Fibroblast of skin of back (primary cell): ENCODE results near the gene DRAXIN.
A peak's percentile ranks its signal among the peaks of the same experiment; 100 is the strongest.

ENCODE experiments used
- DNase-seq: peaks from one replicate; pipeline ENCODE4 v3.0.0-alpha.2; 2013

DRAXIN gene

DNA sequence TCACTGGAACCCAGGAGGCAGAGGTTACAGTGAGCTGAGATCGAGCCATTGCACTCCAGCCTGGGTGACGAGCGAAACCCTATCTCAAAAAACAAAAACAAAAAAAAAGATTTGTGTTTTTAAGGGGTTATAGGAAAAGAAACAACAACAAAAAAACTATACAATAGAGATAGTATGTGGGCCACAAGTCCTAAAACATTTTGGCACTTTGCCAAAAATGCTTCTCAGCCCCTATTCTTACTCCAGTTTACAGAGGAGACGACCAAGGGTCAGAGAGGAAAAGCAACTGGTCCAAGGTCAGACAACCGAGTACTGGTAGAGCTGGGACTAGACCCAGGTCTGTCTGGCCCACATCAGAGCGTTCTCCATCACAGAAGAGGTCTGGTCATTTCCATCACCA, 33.9 kb upstream of the DRAXIN start:
- DNase-seq, result no peak

DNA sequence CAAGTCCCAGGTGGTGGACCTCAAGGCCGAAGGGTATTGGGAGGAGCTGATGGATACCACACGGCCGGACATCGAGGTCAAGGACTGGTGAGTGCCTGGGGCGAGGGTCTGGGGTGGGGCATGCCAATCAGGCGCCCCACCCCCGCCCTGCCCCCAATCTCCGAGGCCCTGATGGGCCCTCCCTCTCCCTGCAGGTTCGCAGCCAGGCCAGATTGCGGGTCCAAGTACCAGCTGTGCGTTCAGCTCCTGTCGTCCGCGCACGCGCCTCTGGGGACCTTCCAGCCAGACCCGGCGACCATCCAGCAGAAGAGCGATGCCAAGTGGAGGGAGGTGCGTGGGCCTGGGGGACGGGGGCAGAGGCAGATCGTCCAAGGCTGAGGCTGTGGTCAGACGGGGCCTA, 33.0 kb upstream of the DRAXIN start:
- DNase-seq, result no peak

DNA sequence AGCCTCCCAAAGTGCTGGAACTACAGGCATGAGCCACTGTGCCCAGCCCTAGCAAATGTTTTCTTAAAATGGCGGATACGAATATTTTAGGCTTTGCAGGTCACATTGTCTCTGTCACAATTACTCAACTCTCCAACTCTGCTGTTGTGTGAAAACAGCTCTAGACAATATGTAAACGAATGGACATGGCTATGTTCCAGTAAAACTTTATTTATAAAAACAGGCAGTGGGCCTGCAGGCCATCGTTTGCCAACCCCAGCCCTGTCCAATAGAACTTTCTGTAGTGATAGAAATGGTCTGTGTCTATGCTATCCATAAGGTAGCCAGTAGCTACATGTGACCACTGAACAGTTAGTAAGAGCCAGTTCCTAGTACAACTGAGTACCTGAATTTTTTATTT, 31.8 kb upstream of the DRAXIN start:
- DNase-seq, result no peak

DNA sequence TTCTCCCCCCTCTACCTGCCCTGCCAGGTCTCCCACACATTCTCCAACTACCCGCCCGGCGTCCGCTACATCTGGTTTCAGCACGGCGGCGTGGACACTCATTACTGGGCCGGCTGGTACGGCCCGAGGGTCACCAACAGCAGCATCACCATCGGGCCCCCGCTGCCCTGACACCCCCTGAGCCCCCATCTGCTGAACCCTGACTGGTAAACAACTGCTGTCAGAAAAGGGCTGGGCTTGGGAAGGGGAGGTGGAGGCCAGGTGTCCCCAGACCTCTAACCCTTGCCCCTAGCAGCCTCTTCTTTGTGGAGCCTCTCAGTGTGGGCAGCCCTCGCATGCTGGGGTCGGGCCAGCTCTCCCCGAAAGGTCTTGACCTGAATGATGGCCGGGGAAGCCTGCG, 30.4 kb upstream of the DRAXIN start:
- DNase-seq, result no peak

DNA sequence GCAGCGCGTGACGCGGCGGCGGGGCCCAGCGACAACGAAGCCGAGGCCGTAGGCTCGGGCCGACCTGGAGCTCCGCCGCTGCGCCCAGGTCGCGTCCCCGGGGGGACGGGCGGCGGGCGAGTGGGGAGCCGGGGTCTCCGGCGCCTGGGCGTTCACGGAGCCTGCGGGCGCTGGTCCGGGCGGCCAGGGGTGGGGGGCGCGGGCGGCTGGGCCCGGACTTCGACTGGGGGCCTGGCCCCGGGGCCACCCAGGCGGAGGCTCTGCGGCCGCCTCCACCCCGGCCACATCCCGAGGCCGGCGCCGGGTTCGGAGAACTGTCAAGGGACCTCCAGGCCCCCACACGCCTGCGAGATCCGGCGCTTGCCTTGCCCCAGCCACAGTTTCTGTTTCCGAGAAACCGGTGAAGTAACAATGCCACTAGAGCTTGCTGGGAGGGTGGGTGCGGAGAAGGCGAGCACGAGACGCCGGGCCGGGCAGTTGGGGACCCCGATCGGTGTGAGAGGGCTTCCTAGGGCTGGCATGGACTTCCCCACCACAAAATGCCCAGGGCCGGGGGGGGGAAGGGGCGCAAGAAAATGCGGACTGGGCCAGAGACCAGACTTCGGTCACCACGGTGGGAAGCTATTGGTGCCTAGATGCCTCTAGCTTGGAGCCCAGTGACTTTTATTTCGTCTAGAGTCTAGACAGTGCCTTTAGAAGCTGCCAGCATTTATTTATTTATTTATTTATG, 27.0 kb upstream of the DRAXIN start:
- peak; percentile 32 for DNase-seq

DNA sequence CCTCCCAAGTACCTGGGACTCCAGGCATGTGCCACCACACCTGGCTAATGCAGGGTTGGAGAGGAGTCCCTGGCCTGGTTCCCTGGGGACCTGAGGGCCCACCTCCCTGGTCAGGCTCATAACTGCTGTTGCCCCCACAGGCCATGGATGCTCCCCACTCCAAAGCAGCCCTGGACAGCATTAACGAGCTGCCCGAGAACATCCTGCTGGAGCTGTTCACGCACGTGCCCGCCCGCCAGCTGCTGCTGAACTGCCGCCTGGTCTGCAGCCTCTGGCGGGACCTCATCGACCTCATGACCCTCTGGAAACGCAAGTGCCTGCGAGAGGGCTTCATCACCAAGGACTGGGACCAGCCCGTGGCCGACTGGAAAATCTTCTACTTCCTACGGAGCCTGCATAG, 23.0 kb upstream of the DRAXIN start:
- no peak for DNase-seq

DNA sequence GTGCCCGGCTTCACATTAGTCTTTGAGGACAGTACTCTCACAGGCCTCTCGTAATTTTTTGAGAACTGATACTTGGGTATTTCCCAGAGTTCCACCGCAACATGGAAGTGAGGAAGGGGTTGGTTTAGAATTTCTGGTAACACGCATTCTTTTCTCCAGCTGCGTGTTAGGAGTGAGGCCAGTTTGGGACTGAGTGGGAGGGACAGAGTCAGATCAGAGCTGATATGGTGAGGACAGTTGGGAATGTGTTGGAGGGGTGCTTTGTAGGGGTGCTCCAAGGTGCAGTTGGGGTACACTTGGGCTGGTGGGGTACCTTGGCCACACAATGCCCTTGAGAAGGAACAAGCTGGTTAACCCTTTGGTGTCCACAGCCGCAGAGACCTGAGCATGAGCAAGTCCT, 20.8 kb upstream of the DRAXIN start:
- no peak for DNase-seq

DNA sequence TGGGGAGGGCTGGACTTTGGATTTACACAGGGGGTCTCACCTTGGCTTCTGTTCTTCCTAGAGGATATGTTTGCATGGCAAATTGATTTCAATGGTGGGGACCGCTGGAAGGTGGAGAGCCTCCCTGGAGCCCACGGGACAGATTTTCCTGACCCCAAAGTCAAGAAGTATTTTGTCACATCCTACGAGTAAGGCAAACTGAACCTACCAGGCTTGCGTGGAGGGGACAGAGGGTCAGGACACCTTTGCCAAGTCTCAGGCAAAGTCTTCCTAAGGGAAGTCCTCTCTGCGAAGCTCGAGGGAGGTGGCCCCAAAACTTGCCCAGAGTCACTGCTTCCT, 20.3 kb upstream of the DRAXIN start:
- no peak for DNase-seq

DNA sequence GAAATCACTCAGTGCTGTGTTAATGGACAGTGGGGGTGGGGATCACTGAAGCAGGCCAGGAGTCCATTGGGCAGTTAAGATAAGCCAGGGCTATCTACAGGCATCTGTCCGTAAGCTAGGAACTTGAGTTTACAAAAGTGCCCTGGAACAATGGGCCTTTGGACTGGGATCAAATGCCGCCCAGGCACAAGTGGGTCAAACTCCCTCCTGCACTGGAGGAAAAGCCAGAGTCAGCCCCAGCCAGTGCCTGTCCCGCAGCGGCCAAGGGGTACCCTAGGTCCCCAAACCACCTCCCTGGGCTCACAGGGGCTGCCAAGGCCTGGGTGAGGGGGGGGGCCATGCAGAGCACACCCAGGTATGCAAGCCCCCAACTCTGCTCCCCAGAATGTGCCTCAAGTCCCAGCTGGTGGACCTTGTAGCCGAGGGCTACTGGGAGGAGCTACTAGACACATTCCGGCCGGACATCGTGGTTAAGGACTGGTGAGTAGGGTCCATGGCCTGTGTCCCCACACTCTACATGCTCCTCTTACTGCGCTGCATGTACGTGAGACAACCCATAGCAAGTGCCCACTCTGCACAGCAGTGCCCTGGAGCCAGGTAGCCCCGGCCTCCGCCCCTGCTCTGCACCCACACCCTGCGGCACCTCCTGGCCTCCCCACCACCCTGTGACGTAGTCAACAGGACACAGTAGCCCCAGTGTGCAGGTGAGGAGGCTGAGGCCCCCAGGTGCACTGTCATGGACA, 19.8 kb upstream of the DRAXIN start:
- no peak for DNase-seq

DNA sequence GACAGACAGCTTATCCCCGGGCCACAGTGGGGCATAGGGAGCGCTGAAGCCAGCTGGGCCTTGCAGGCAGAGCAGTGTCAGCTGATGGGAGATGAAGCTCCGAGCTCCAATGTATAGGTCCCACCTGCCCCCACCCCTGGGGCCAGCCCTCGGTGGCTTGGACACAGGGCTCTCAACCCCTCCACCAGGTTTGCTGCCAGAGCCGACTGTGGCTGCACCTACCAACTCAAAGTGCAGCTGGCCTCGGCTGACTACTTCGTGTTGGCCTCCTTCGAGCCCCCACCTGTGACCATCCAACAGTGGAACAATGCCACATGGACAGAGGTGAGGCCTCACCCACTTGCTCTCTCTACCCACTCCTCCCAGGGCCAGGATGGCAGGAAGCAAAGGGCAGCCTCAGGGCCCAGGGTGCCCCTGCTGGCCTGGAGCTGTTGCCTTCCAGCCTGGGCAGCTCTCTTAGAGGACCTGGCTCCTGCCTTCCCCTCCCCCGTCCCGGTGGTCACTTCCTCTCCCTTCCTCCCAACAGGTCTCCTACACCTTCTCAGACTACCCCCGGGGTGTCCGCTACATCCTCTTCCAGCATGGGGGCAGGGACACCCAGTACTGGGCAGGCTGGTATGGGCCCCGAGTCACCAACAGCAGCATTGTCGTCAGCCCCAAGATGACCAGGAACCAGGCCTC, 18.3 kb upstream of the DRAXIN start:
- DNase-seq, result no peak

DNA sequence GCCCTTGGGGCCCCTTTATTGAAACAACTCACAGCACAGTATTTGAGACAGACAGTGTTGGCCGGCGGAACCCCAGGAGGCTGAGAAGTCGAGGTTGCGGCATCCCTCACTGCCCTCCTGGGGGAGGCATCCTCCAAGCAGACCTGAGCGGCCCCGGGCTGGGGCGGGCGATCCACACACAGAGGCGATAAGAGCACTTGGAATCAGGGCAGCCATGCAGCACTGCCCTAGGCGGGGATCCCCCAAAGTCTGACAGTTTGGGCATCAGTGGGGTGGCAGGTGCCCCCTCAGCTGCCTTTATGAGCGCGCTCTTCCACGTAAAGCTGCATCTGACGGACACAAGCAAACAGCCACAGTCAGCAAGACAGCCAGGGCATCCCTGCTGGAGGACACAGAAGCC, 17.0 kb upstream of the DRAXIN start:
- no peak for DNase-seq

DNA sequence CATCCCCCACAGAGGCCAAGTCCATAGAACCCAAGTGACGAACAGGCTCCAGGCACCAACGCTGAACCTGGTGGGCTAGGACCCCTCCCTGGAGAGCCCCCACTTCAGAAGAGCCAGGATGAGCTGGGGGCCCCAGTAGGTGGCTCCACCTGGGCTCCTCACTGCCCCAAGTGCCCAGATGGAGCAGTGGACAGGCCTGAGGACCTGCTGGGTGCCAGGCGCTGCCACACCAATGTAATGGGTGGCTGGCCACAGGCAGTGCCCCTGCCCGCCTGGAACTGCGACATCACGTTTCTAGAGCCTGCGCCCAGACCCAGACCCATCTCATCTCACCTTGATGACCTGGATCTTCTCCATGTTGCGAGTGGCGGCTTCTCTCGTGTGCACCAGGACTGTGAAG, 16.2 kb upstream of the DRAXIN start:
- no peak for DNase-seq

DNA sequence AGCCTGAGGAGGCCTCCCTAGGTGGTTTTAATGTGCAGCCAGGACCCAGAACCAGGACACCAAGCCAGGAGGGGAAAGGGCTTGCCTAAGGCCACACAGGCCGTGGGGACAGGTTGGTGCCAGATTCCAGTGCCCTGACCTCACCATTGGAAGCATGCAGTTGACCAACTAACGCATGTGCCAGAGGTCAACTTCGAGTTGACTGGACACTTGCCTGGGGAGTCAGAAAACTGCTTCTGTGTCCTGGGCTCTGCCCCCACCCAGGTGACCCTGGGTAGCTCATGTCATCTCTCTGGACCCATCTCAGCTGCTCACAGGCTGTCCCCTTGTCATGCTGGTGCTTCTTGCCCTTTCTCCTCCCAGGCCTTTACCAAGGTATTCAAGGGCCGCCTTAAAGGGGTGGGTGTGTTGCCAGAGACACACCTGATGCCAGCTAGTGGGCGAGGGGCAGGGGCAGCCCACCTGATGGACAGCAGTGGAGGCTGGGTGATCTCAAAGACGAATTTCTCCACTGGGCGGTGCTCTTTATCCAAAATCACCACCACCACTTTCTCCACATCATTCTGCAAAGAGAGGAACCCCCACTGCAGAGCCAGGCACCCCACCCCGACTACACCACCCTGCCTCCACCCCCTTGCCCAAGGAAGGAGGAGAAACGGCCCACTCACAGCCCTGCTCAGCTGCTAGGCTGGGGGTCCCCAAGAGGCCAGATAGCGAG, 15.0 kb upstream of the DRAXIN start:
- no peak for DNase-seq

DNA sequence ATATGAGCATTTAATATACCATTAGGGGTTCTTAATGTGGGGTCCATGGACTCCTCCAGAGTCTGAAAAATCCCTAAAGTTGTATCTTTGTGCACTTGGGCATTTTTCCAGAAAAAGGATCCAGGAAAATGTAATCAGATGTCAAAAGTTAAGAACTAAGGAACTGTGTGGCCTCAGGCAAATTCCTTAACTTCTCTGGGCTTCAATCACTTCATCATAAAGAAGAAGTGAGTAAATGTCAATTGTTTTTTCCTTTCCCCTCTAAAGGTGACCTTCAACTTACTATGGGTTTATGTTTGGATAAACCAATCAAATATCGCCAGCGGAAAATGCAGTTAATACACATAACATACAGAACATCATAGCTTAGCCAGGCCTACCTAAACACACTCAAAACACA, 13.1 kb upstream of the DRAXIN start:
- DNase-seq, result no peak

DNA sequence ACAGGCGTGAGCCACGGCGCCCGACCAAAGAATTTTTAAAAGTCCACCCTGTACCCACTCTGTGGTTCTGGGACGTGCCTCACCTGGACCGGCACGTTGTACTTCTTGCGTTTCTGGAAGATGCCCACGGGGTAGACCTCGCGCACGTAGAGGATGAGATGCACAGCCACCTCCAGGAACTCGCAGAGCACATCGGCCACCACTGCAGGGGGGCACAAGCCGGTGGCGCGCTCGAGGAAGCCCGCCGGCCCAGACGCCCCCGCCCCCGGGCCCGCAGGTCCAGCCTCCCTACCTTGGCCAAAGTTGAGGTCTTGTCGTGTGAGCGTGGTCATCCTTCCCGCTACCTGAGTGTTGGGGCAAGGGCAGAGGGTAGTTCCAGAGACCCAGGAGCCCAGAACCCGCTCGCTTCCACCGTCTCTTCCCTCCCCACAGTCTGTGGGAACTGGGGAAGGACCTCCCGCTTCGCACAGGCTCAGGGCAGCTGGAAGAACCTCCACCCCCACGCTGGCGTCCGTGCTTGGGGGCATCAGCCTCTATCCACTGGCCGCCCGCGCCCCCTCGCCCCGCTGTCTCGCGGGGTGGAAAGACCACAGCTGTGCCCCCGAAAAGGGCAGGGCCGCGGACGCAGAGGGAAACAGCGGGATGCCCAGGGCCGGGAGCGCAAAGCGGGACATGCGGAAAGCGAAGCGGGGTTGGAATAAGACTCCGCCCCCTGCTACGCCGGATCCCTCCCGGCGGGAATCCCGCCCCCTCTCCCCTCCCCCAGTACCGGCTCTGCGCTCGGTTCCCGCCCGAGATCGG, 11.0 kb upstream of the DRAXIN start:
- DNase-seq, result no peak

DNA sequence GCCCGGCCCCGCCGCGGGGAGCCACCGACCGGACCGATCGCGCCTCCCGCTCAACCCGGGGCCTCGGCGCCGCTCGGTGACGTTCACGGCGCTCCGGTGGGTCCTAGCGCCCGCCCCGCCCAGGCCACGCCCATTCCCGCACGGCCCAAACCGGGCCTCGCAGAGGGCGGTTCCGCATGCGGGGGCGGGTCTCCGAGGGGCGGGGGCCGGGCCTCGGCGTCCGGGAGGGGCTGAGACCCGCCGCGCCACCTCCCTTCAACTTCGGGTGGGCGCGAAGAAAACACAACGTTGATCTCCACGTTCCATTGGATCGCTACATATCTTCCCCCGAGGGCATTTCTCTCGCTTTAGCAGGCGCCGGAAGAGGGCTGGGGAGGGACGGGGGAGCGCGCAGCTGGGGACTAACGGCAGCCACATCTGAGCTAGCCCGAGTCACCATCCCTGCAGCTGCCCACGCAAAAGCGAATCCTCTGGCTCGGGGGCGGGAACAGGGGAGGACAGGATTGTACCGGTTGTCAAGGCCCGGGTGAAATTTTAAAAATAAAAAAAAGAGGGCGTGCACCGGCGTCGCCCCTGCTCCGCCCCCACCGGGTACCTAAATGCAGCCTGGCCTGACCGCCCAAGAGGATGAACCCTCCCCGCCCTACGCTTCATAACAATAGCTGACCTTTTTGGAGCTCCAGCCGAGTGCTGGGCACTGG, 10.3 kb upstream of the DRAXIN start, which contains the start of gene MAD2L2:
MAD2L2 (minus strand) TSS at position 78 of the 701 bp plus-strand sequence. CDS start 547 bp downstream, outside the sequence.
- DNase-seq, result peak; percentile 83

DNA sequence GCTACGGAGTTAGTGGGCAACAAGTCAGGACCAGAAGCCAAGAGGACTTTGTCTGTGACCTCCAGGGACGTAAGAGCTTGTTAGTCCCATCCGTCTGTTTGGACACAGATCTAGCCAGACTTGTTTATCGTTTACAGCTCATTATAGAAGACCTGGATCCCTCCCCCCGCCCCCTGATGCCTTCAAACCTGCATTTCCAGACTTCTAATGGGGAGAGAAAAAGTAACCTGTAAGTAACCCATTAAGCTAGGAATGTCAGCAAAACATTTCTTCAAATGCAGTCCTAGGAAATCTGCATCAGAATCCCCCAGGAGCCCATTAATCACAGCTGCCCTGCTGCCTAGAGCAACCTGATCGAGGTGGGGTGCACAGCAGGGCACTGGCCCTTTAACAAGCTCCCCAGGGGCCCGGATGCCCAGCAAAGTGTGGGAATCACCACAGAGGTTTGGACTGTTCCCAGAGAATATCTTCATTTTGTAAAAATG, 9.2 kb upstream of the DRAXIN start:
- no peak for DNase-seq

DNA sequence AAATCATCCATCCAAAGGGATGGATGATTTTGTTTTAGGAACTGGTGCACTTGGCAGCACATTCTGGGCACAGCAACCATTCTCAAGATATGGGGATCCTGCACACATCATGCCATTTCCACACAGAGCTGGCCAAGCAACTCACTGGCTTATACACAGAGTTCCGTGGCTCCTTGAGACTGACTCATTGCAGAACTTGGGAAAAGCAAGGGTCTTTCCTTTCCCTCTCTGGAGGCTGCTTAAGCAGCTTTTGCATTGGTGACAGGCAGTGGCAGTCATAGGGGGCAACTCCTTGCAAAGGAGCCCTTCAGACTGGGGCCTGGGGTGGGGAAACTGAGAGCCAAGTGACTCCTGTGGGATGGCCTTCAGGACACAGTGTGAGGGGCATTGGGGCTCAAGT, 8.7 kb upstream of the DRAXIN start:
- DNase-seq, result no peak

DNA sequence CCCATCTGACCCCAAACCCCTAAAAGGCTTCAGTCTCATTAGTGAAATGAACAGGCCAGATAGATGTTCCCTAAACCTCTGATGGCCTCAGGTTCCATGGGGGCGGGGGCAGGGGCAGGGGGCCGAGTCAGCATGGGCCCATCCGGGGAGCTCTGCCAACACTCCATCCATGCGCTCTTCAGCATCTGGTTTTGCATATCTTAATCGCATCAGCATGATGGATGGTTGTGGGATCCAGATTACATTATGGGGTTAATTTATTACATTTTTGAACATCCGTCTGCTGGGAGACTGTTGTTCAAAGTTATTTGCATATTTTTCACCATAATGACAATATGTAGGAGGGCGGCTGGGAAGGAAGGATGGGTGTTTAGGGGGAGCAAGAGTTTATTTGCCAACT, 7.4 kb upstream of the DRAXIN start:
- DNase-seq, result no peak

DNA sequence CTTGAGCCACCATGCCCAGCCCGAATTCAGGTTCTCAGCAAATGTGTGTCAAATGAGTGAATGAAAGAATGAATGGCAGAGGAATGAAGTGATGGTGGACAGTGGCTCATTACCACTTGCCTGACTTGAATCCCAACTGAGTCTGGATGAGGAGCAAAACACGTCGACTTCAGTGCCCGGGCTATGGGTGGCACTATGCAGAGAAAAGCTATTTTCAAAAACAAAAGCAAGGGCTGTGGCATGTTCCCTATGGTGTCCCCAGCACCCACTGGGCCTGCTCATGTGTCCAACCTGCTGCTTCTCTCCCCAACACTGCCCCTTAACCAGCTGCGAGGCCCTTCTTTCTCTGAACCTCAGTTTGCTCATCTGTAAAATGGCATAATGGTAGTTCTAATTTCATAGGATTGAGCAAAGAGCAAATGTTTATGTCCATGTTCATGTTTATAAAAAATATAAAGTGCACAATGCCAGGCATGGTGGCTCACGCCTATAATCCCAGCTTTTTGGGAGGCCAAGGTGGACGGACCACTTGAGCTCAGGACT, 6.2 kb upstream of the DRAXIN start:
- DNase-seq, result no peak

DNA sequence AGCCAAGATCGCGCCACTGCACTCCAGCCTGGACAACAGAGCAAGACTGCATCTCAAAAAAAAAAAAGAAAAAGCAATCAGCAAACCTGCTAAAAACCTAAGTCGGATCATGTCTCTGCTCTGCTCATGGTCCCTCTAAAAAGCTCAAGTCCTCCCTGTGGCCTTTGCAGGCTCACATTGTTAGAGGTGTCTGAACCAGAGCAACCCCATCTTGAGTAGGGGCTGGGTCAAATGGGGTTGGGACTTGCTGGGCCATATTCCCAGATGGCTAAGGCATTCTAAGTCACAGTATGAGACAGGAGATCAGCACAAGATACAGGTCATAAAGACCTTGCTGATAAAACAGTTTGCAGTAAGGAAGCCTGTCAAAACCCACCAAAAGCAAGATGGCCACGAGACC, 3.0 kb upstream of the DRAXIN start:
- no peak for DNase-seq
